HG03460 (cell line): ENCODE measurements around the gene C3orf20.
A peak's percentile ranks its signal among the peaks of the same experiment; 100 is the strongest.
"Not testable (repeated sequence)": the region's sequence is repeated elsewhere in the genome, so short reads cannot be mapped to it uniquely, and the experiment has no call there.

Source experiments
- ATAC-seq: cut with Tn5 transposase; IDR thresholded peaks from one replicate; pipeline ENCODE4 v1.9.1; 2021; ENCODE audit not compliant: unreplicated experiment

Gene C3orf20

GRCh38 chr3:14649466-14649865 is 25.5 kb upstream of the C3orf20 start:
- no peak for ATAC-seq

GRCh38 chr3:14650193-14650592 is 24.7 kb upstream of the C3orf20 start:
- ATAC-seq = no peak

- peak; percentile 98 for ATAC-seq
These were observed 23.3 kb upstream of the C3orf20 start, which contains the start of gene CCDC174 for GRCh38 chr3:14651440-14652251. Gene CCDC174, plus strand, starts transcription at chr3:14651762. Its CDS starts 75 bp downstream, at chr3:14651837.

- not testable (repeated sequence) for ATAC-seq
These were observed 22.5 kb upstream of the C3orf20 start for GRCh38 chr3:14652360-14652907.

GRCh38 chr3:14657579-14657978 is 17.4 kb upstream of the C3orf20 start:
- ATAC-seq = no peak

- ATAC-seq = no peak
These were observed 16.0 kb upstream of the C3orf20 start for GRCh38 chr3:14658978-14659377.

- no peak for ATAC-seq
These were observed 14.0 kb upstream of the C3orf20 start for GRCh38 chr3:14660942-14661341.

GRCh38 chr3:14663396-14664135 is 11.4 kb upstream of the C3orf20 start:
- no peak for ATAC-seq

GRCh38 chr3:14664170-14664569 is 10.8 kb upstream of the C3orf20 start:
- no peak for ATAC-seq

- ATAC-seq = no peak
These were observed 2.4 kb upstream of the C3orf20 start for GRCh38 chr3:14672588-14672987.

GRCh38 chr3:14676881-14677280 is 1.9 kb downstream of the C3orf20 start:
- ATAC-seq = no peak

- no peak for ATAC-seq
These were observed 3.1 kb downstream of the C3orf20 start for GRCh38 chr3:14678015-14678503.

- ATAC-seq = no peak
These were observed 5.2 kb downstream of the C3orf20 start for GRCh38 chr3:14680115-14680514.

- ATAC-seq = no peak
These were observed 5.8 kb downstream of the C3orf20 start for GRCh38 chr3:14680716-14681115.

GRCh38 chr3:14684447-14684846 is 9.5 kb downstream of the C3orf20 start:
- ATAC-seq = no peak

GRCh38 chr3:14685179-14685578 is 10.2 kb downstream of the C3orf20 start:
- ATAC-seq = no peak

GRCh38 chr3:14687360-14687759 is 12.4 kb downstream of the C3orf20 start:
- ATAC-seq = no peak

- no peak for ATAC-seq
These were observed 13.6 kb downstream of the C3orf20 start for GRCh38 chr3:14688525-14688924.

- ATAC-seq = no peak
These were observed 14.5 kb downstream of the C3orf20 start for GRCh38 chr3:14689247-14689980.

GRCh38 chr3:14691239-14691638 is 16.3 kb downstream of the C3orf20 start:
- ATAC-seq = peak; percentile 52

GRCh38 chr3:14691719-14692118 is 16.8 kb downstream of the C3orf20 start:
- ATAC-seq = no peak
